HCT116 (cell line): ENCODE results near the gene ARHGEF6.

Experiments
- CEBPB ChIP-seq: IDR thresholded peaks from 2 replicates; pipeline ENCODE4 v1.6.1; 2012; ENCODE audit warnings: low read depth
- CTCF ChIP-seq, 3 experiments: fragments of 200-600 bp in 1 of 3; sonication (generic) in 1 of 3; IDR thresholded peaks in 2 of 3; conservative IDR thresholded peaks in 1 of 3; 2 replicates each; pipeline ENCODE4 v1.5.1; 2012 to 2017; ENCODE audit warnings: low read depth in 2 of 3, low read length in 2 of 3, antibody characterized with exemption in 1 of 3, borderline replicate concordance in 1 of 3, control low read depth in 1 of 3, mild to moderate bottlenecking in 1 of 3, mixed read lengths in 1 of 3, mixed run types in 1 of 3, moderate library complexity in 1 of 3; ENCODE audit not compliant: insufficient read depth in 1 of 3
- ELF1 ChIP-seq: IDR thresholded peaks from 2 replicates; pipeline ENCODE4 v1.6.1; 2012; ENCODE audit warnings: low read depth, borderline replicate concordance
- EZH2 ChIP-seq: fragments of 200-600 bp; sonication (generic); IDR thresholded peaks from 2 replicates; pipeline ENCODE4 v1.6.1; 2017; ENCODE audit warnings: antibody characterized with exemption, mixed run types
- JUND ChIP-seq: IDR thresholded peaks from 2 replicates; pipeline ENCODE4 v1.6.1; 2012
- MAX ChIP-seq: IDR thresholded peaks from 2 replicates; pipeline ENCODE4 v1.6.1; 2012
- POLR2A ChIP-seq: IDR thresholded peaks from 2 replicates; pipeline ENCODE4 v1.7.0; 2011; ENCODE audit warnings: borderline replicate concordance; ENCODE audit not compliant: insufficient read depth, insufficient read length; ENCODE audit errors: extremely low read depth
- RAD21 ChIP-seq: IDR thresholded peaks from 2 replicates; pipeline ENCODE4 v1.6.1; 2012; ENCODE audit warnings: low read depth, mild to moderate bottlenecking
- SIN3A ChIP-seq: IDR thresholded peaks from 2 replicates; pipeline ENCODE4 v1.6.1; 2012; ENCODE audit warnings: low read depth
- TCF7L2 ChIP-seq: IDR thresholded peaks from 2 replicates; pipeline ENCODE4 v1.7.0; 2011; ENCODE audit warnings: borderline replicate concordance, inconsistent platforms; ENCODE audit not compliant: insufficient read depth, insufficient read length; ENCODE audit errors: extremely low read depth
- YY1 ChIP-seq: IDR thresholded peaks from 2 replicates; pipeline ENCODE4 v1.6.1; 2011; ENCODE audit warnings: low read length, low read depth, moderate library complexity, mild to moderate bottlenecking; ENCODE audit not compliant: insufficient replicate concordance; ENCODE audit errors: extremely low read depth
- ZBTB33 ChIP-seq: IDR thresholded peaks from 2 replicates; pipeline ENCODE4 v1.6.1; 2011; ENCODE audit warnings: mild to moderate bottlenecking, low read length, moderate library complexity; ENCODE audit not compliant: insufficient replicate concordance; ENCODE audit errors: extremely low read depth

- TF ChIP-seq CTCF (IDR thresholded peaks at IDR 0.05 in 2 of 3, conservative IDR thresholded peaks at IDR 0.05 in 1 of 3; ENCODE audit: borderline replicate concordance in 1 of 3, insufficient read depth in 1 of 3, low read depth in 2 of 3, low read length in 2 of 3) (no peak), JUND (no peak), POLR2A (no peak), MAX (no peak), YY1 (no peak), TCF7L2 (no peak), RAD21 (no peak), SIN3A (no peak), ZBTB33 (no peak), CEBPB (no peak), EZH2 (no peak), ELF1 (no peak)
These were observed 160.7 kb downstream of the ARHGEF6 start for GRCh38 chrX:136619899-136620505.
